Stimulated activated CD8-positive, alpha-beta memory T cell treated with anti-CD3 and anti-CD28 coated beads, Interleukin-4, amount 100 ng/mL, for 1 hour (primary cell): ENCODE results near the gene CNGA3.

Source experiments
- DNase-seq, 2 donors: peaks; one replicate each; pipeline ENCODE4 v3.0.0-alpha.2; 2020; ENCODE audit warnings: low read depth in 2 of 2, low spot score in 1 of 2

Gene CNGA3

GRCh38 chr2:98376996-98377395 lies 30.7 kb downstream of the CNGA3 start:
- no peak for DNase-seq

GRCh38 chr2:98377544-98377943 lies 31.3 kb downstream of the CNGA3 start:
- no peak for DNase-seq

DNA sequence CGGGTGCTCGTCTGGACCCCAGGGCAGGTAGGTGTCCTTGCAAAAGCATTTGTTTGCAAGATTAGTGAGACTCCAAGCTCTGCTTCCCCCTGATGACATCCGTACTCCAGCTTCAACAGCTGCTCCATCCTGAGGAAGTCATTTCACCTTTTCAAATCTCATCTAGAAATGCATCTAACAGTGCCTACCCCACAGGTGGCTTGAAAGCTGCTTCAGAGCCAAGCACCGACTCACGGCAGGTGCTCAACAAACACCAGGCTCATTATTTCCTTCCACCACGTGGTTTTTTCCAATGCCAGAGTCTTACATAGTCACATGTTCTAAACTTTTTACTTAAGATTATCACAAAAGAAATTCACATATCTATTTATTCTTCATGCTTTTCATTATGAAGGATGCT lies 31.9 kb downstream of the CNGA3 start:
- no peak for DNase-seq

- no peak for DNase-seq
Measured at GRCh38 chr2:98378901-98379300, 32.6 kb downstream of the CNGA3 start.

DNA sequence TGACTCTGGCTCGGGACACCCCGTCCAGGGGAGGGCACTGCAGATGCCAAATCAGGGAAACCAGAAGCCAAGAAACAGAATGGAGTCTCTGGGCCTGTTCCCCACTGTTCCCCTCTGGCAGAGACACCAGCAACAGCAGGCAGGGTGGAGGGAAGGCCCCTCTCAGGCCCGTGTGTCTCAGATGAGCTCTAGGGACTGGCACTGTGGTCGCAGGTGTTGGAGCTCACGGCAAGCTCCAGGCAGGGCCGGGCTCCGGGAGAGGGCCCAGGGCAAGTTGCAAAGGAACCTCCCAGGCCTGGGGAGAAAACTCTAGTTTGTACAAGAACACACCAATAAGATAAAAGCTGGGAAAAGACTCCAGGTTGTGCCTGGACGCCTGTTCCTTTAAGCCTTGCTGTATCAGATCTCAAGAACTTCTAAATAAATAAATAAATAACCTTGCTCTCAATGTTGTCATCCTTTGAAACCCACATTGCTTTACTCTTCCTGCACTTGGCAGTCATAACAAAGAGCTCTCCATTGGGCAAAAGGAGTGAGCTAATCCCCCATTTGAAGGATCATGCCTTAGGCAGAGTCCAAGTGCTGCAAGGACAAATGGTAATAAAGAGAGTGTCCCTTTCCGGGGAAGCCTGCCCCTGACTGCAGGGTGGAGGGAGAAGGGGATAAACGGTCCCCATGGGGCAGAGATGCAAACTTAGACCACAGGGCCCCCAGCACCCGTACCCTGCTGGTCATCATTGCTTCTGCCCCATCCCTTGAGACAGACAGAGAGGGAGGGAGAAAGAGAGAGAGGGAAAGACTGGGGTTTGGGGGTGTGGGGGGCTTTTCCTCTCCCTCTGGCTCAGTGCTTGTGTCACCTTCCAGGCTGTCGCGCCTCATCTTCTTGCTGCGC lies 33.3 kb downstream of the CNGA3 start:
- no peak for DNase-seq

DNA sequence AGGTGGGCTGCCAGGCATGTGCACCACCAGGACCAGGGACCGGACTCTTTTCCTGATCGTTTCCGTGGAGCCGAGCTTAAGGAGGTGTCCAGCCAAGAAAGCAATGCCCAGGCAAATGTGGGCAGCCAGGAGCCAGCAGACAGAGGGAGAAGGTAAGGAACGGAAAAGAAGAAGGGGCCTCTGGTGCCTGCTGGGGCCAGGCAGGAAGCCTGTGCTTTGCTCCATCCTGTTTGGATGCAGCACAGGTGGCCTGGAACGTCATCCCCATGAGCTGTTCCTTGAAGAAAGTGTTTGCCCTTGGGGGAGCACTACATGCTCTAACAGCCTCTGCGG lies 33.9 kb downstream of the CNGA3 start:
- no peak for DNase-seq

- DNase-seq, result no peak
Measured at GRCh38 chr2:98381494-98381893, 35.2 kb downstream of the CNGA3 start.

DNA sequence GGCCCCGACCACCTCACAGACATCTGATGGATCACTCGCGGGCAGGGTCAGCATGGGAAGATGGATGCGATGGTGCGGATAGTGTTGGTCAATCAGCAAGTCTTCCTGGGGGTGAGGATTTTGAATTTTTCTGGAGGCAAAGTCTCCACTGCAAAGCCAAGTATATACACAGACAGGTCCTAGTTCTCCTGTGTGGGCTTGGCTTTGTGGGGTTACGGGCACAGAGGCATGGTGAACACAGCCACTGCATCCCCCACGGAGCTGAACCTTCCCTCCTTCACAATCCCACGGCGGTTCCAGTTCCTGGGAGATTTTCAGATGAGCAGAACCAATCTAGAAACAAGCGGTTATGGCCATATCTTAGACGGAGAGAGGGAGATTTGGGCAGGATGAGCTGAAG lies 35.8 kb downstream of the CNGA3 start:
- no peak for DNase-seq

DNA sequence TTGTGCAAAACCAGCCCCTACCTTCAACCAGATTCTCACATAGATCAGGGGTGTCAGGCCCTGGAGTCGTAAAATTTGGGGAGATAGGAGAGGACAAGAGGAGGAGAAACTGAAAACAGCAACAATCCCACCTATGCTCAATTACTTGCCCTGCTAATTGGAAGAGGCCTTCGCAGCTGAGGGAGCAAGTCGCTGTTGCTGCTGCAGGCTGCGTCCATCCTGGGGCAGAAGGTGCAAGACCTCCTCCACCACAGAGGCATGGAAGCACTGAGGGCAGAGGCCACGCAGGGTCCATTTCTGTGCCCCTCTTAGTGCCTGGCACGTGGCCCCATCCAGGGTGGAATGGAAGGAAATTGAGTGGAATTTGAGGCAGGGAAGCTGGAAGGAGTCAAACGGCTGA lies 36.5 kb downstream of the CNGA3 start:
- DNase-seq, result no peak

DNA sequence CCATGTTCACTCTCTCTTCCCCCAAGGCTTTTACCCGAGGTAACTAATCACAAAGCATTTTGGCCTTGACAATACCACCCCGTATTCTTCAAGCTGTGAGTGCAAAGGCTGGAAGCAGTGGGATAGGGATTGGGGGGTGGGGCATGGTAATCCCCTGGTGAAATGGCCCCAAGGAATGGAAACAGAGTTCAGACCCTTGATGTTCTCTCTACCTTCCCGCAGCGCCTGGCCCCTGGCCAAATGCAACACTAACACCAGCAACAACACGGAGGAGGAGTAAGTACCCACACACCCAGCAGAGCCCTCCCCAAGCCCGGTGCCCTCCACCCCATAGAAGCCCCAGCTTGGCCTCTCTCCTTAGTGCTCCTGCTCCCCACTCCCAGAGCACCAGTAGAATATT lies 36.9 kb downstream of the CNGA3 start:
- DNase-seq, result no peak

DNA sequence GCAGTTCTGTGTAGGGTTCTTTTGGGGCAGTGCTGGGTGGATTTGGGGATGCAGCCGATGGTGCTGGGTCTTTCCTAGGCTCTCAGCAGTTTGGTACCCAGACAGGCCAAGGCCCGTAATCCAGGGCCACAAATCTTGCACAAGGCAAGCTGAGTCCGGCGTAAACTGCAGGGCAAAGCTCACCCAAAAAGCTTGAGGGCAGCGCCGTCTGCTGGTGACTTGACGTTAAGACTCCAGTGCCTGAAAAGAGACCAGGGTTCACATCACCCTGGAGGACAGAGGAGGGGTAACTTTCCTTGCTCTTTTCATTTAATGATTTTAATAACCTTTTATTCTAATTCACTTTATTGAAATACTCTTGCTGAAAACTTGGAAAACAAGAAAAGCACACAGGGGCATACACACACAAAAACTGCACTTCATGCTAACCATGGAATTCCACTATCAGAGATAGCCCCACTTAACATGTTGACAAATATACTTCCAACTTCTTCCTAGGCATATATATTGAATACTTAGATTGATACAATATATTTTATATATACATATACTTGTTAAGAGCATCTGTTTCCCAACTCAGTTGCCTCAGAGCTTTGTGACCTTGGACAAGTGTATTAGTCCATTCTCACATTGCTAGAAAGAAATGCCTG lies 38.9 kb downstream of the CNGA3 start:
- DNase-seq, result peak; percentile 19 to 37

- DNase-seq, result no peak
Measured at GRCh38 chr2:98387478-98387877, 41.2 kb downstream of the CNGA3 start.

- DNase-seq, result no peak
Measured at GRCh38 chr2:98388081-98388480, 41.8 kb downstream of the CNGA3 start.

- DNase-seq, result no peak
Measured at GRCh38 chr2:98388601-98389250, 42.5 kb downstream of the CNGA3 start.

GRCh38 chr2:98389251-98389605 lies 43.0 kb downstream of the CNGA3 start:
- DNase-seq, result no peak

DNA sequence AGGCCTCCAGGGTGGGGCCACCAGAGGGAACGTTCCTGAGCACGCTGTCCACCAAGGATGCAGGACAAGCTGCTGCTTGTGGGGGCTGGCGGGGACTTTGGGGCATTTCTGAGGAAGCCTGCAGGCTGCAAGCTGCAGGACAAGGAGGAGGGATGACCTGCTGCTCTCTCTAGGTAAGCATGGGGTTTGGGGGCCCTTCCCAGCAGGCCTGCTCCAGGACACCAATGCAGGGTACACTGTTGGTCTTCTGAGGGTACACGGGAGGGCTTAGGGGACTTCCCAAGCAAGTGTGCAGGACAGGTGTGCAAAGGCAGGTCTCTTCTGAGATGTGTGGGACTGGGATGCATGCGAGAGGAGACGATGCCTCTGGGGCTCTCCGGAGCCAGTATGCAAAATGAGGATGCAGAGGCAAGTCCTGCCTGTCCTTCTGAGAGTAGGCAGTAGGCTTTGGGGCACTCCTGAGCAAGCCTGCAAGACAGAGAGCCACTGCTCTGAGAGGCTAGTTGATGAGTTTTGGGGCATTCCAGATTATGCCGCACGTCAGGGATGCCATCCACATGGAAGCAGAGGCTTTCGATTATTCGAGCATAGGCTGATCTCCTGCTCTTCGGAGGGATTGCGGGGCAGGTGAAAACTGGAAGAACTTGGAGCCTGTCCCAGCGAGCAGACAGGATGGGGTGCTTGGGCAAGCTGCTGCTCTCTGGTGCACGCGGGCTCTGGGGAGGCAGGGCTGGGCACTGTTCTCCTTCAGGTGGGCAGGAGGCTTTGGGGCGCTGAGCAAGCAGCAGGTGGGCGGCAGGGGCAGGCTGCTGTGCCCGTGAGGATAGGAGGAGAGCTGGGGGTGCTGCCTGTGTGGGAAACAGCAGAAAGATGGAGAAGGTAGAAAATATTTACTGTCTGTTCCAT lies 44.6 kb downstream of the CNGA3 start:
- DNase-seq, result no peak

DNA sequence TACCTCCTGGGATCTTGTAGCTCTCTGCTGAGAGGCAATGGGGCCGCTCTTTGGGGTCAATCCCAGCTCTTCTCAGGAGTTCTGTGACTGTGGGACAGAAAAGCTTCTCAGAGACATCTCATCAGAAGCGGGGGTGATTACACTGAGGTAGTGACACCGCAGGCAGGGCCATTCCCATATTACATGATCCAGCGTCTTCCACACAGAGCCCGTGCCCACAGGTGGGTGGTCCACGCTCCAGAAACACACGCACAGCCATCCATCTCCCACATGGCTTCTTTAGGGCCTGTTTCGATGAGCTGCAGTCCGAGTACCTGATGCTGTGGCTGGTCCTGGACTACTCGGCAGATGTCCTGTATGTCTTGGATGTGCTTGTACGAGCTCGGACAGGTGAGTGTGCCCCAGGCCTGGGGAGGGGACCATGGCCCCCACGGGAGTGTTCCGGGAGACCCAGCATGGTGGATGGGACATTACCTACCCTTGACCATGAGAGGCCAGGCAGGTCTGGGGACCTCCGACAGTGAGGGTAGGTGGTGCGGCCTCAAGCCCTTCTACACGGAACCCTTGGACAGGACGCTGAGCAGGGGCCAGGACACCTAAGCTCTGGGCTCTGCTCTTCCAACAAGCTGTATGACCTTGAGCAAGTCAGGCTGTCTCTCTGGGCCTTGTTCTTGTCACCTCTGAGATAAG lies 45.5 kb downstream of the CNGA3 start:
- DNase-seq, result no peak

DNA sequence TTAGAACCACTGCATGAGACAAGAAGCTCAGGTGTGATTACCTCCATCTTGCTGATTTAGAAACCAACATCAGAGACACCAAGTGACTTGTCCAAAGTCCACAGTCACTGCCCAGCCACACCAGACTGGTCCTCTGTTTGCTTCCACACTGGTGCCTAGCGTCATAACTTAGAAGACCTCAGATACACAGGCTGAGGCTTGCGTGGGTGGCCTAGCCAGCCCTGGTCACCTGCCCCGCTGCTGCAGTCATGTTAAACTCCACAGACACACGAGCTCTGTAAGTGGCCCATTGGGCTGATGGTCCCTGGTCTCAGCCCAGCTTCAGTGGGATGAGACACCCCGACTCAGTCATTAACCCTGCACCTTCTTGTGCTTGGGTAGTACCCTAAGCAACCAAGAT lies 47.1 kb downstream of the CNGA3 start:
- no peak for DNase-seq

- no peak for DNase-seq
Measured at GRCh38 chr2:98394595-98395153, 48.4 kb downstream of the CNGA3 start.

- DNase-seq, result no peak
Measured at GRCh38 chr2:98395977-98396376, 49.7 kb downstream of the CNGA3 start.
